K562 (cell line): Measurements from ENCODE around the gene CAPS. TPM values are rescaled to one million over a fixed set of nuclear protein-coding genes. Genes with fewer than 3 reads are reported as not detected.

ENCODE experiments used
- KHSRP ChIP-seq: fragments of 450-650 bp; IDR thresholded peaks from 2 replicates; pipeline ENCODE4 v1.6.1; 2017
- KLF16 ChIP-seq: IDR thresholded peaks from 2 replicates; pipeline ENCODE4 v1.6.1; 2016; ENCODE audit warnings: antibody characterized with exemption
- NBN ChIP-seq: fragments of 450-650 bp; IDR thresholded peaks from 2 replicates; pipeline ENCODE4 v1.6.1; 2016; ENCODE audit warnings: low read depth, mild to moderate bottlenecking
- NFE2L1 ChIP-seq: fragments of 450-650 bp; IDR thresholded peaks from 2 replicates; pipeline ENCODE4 v1.6.1; 2016; ENCODE audit warnings: missing genetic modification characterization, low read depth, mild to moderate bottlenecking, missing compliant biosample characterization, moderate library complexity, borderline replicate concordance
- RAD51 ChIP-seq: fragments of 450-650 bp; IDR thresholded peaks from 2 replicates; pipeline ENCODE4 v1.7.1; 2016; ENCODE audit warnings: low read depth, mild to moderate bottlenecking, borderline replicate concordance
- SIN3B ChIP-seq: fragments of 450-650 bp; IDR thresholded peaks from 2 replicates; pipeline ENCODE4 v1.6.1; 2017; ENCODE audit warnings: low read depth, mild to moderate bottlenecking, moderate library complexity
- SMARCA4 ChIP-seq: fragments of 450-650 bp; IDR thresholded peaks from 2 replicates; pipeline ENCODE4 v1.6.1; 2016
- SMARCB1 ChIP-seq: IDR thresholded peaks from 2 replicates; pipeline ENCODE4 v1.6.1; 2011; ENCODE audit warnings: improper control_type of control experiment, low read depth; ENCODE audit not compliant: insufficient read length
- ZC3H4 ChIP-seq: sonication (generic); formaldehyde crosslinking; IDR thresholded peaks from 2 replicates; pipeline ENCODE4 v1.9.0; 2021; ENCODE audit warnings: missing genetic modification reagents, borderline replicate concordance
- ZFP36 ChIP-seq: fragments of 150-350 bp; IDR thresholded peaks from 2 replicates; pipeline ENCODE4 v1.6.1; 2018; ENCODE audit warnings: low read length, low read depth; ENCODE audit not compliant: partially characterized antibody
- ZNF121 ChIP-seq: sonication (generic); formaldehyde crosslinking; conservative IDR thresholded peaks from 2 replicates; pipeline ENCODE4 v1.8.0; 2022; ENCODE audit warnings: missing genetic modification reagents
- ZNF561 ChIP-seq: fragments of 450-650 bp; formaldehyde crosslinking; conservative IDR thresholded peaks from 2 replicates; pipeline ENCODE4 v1.4.0; 2020; ENCODE audit warnings: mild to moderate bottlenecking, moderate library complexity
- ZNF717 ChIP-seq: fragments of 250-450 bp; sonication (Bioruptor Pico); IDR thresholded peaks from 2 replicates; pipeline ENCODE4 v1.5.0; 2021
- polyA plus RNA-seq, 8 experiments: library from polyadenylated mRNA; depleted of rRNA in 4 of 8; stranded (reverse) in 5 of 8; unstranded in 3 of 8; fragments of >200 nt; fragmentation: Nextera tagmentation in 2 of 8; fragmentation: Illumina TruSeq in 1 of 8; extraction: Ambion mirVana in 2 of 8; extraction: Trizol in 1 of 8; gene quantifications; 2 replicates each; pipeline versions ENCODE4 v1.2.1 to v1.2.3, GENCODE V29; 2011 to 2014; ENCODE audit warnings: inconsistent platforms in 1 of 8, missing spikeins in 1 of 8
- total RNA-seq, 7 experiments: library from RNA; depleted of rRNA in 6 of 7; stranded (reverse); fragments of >200 nt in 6 of 7; fragmentation: Illumina TruSeq in 2 of 7; extraction: Trizol in 2 of 7; gene quantifications; 2 replicates each; pipeline versions ENCODE4 v1.2.1 to v1.2.3, GENCODE V29; 2011 to 2021; ENCODE audit warnings: low replicate concordance in 1 of 7
- TF ChIP-seq, protein P1 (sequence below): sonication (generic); formaldehyde crosslinking; IDR thresholded peaks from 2 replicates; pipeline ENCODE4 v1.8.0; 2022; ENCODE audit warnings: missing genetic modification reagents, mild to moderate bottlenecking, borderline replicate concordance
- TF ChIP-seq, protein P2 (sequence below): fragments of 250-450 bp; sonication (Bioruptor Pico); IDR thresholded peaks from 2 replicates; pipeline ENCODE4 v1.8.0; 2022; ENCODE audit warnings: inconsistent platforms
- TF ChIP-seq, protein P3 (sequence below), 2 experiments: fragments of 450-650 bp in 1 of 2; sonication (generic) in 1 of 2; formaldehyde crosslinking; conservative IDR thresholded peaks; 2 replicates each; pipeline versions ENCODE4 v1.4.0 to v1.8.1; 2020 to 2022; ENCODE audit warnings: mild to moderate bottlenecking in 1 of 2, missing genetic modification reagents in 1 of 2
- TF ChIP-seq, protein P4 (sequence below), 2 experiments: fragments of 450-650 bp; IDR thresholded peaks; 2 replicates each; pipeline ENCODE4 v1.6.1; 2016; ENCODE audit warnings: mild to moderate bottlenecking in 2 of 2, borderline replicate concordance in 1 of 2, low read depth in 1 of 2, moderate library complexity in 1 of 2

The CAPS gene
- total and polyA plus RNA-seq, 9 of the 15 experiments (the other 6 are each of a cell fraction or from before 2014, with no cell fraction given), result 0.15 to 4.0 (median 0.91) TPM

DNA sequence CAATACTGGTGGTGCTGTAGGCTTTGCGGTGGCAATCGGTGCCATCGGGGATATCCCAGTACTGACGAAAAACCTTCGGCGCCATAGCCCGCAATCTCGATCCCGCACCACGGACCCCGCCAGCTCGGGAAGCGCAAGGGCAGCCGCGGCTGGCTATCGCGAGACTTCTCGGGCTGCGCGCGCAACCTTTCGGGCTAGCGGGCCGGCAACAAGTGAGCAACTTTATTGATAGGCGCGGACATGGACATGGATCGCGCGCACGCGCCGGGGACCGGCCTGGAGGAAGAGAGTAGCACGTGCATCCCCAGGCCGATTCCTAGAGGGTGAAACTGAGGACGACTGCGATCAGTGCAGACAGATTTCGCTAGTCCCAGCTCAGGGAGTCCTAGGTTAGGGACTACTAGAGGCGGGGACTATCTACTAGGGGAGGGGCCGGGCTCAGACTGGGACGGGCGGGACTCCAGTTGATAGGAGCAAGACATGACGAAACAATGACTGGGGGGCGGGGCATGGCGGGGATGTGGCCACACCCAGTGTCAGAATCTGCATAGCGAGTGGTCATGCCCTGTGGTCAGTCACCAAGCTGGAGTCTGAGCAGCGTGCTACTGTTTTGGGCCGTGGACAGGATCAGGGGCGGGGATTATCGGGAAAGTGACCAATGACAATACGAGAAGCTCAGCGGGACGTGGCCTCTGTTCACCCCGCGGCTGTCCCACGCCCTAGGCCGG is 10.3 kb upstream of the CAPS start, which contains the start of gene NDUFA11 (continued):
- TF ChIP-seq ZFP36 (peak; percentile 14), NBN (no peak), ZNF561 (CRISPR knock-in tag) (0 out of 2 replicates have a peak, but pooled peaks have one; percentile 61), ZC3H4 (CRISPR knock-in tag) (no peak), RAD51 (no peak), SMARCA4 (no peak), SIN3B (peak; percentile 78), NFE2L1 (tag) (no peak), KHSRP (no peak), KLF16 (no peak), SMARCB1 (no peak), ZNF717 (CRISPR knock-in tag) (no peak), ZNF121 (no peak)
- TF ChIP-seq, protein P1, sequence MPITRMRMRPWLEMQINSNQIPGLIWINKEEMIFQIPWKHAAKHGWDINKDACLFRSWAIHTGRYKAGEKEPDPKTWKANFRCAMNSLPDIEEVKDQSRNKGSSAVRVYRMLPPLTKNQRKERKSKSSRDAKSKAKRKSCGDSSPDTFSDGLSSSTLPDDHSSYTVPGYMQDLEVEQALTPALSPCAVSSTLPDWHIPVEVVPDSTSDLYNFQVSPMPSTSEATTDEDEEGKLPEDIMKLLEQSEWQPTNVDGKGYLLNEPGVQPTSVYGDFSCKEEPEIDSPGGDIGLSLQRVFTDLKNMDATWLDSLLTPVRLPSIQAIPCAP (CRISPR knock-in tag), result no peak
- TF ChIP-seq, protein P2, sequence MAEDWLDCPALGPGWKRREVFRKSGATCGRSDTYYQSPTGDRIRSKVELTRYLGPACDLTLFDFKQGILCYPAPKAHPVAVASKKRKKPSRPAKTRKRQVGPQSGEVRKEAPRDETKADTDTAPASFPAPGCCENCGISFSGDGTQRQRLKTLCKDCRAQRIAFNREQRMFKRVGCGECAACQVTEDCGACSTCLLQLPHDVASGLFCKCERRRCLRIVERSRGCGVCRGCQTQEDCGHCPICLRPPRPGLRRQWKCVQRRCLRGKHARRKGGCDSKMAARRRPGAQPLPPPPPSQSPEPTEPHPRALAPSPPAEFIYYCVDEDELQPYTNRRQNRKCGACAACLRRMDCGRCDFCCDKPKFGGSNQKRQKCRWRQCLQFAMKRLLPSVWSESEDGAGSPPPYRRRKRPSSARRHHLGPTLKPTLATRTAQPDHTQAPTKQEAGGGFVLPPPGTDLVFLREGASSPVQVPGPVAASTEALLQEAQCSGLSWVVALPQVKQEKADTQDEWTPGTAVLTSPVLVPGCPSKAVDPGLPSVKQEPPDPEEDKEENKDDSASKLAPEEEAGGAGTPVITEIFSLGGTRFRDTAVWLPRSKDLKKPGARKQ (CRISPR knock-in tag), result no peak
- TF ChIP-seq, protein P3, sequence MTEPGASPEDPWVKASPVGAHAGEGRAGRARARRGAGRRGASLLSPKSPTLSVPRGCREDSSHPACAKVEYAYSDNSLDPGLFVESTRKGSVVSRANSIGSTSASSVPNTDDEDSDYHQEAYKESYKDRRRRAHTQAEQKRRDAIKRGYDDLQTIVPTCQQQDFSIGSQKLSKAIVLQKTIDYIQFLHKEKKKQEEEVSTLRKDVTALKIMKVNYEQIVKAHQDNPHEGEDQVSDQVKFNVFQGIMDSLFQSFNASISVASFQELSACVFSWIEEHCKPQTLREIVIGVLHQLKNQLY (CRISPR knock-in tag; conservative IDR thresholded peaks at IDR 0.05), result no peak; a peak in 1 of 4 replicates
- TF ChIP-seq, protein P4, sequence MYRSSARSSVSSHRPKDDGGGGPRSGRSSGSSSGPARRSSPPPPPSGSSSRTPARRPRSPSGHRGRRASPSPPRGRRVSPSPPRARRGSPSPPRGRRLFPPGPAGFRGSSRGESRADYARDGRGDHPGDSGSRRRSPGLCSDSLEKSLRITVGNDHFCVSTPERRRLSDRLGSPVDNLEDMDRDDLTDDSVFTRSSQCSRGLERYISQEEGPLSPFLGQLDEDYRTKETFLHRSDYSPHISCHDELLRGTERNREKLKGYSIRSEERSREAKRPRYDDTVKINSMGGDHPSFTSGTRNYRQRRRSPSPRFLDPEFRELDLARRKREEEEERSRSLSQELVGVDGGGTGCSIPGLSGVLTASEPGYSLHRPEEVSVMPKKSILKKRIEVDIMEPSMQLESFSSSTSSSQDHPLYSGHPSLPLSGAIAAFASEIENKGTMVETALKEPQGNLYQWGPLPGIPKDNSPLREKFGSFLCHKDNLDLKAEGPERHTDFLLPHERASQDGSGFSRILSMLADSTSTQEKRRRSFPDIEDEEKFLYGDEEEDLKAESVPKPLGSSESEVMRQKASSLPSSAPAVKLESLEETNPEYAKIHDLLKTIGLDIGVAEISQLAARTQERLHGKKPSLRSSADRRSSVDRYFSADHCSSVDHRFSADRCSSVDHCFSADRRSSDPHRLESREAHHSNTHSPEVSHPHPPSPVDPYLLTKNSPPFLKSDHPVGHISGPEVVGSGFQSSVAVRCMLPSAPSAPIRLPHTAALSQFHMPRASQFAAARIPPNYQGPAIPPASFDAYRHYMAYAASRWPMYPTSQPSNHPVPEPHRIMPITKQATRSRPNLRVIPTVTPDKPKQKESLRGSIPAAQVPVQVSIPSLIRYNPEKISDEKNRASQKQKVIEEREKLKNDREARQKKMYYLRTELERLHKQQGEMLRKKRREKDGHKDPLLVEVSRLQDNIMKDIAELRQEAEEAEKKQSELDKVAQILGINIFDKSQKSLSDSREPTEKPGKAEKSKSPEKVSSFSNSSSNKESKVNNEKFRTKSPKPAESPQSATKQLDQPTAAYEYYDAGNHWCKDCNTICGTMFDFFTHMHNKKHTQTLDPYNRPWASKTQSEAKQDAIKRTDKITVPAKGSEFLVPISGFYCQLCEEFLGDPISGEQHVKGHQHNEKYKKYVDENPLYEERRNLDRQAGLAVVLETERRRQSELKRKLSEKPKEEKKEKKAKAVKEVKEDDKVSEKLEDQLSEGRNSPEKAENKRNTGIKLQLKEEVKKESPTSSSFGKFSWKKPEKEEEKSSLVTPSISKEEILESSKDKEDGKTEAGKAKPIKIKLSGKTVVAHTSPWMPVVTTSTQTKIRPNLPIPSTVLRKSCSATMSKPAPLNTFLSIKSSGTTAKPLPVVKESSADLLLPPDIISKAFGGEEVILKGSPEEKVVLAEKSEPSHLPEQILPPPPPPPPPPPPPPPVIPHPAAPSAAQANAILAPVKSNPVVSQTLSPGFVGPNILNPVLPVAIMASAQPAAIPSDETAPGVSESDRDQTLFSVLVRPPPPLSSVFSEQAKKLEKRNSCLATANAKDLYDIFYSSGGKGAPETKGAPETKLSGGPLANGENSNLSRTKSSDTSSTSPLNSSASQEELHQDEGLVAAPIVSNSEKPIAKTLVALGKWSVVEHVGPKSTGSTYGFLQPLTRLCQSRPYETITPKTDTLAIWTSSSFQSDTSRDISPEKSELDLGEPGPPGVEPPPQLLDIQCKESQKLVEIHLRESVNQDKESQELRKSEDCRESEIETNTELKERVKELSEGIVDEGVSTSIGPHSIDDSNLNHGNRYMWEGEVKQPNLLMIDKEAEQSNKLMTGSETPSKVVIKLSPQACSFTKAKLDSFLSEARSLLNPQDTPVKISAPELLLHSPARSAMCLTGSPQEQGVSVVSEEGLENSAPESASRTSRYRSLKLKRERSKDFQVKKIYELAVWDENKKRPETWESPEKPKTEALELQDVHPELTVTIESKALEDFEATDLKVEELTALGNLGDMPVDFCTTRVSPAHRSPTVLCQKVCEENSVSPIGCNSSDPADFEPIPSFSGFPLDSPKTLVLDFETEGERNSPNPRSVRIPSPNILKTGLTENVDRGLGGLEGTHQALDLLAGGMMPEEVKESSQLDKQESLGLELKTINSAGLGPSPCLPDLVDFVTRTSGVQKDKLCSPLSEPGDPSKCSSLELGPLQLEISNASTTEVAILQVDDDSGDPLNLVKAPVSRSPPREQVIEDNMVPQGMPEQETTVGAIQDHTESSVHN (IDR thresholded peaks at IDR 0.05; ENCODE audit: borderline replicate concordance in 1 of 2, low read depth in 1 of 2), result no peak
